NCI-H2227 (cell line): ENCODE data around the gene RNF212B.
"Not testable (repeated sequence)": the region's sequence is repeated elsewhere in the genome, so short reads cannot be mapped to it uniquely, and the experiment has no call there.

Experiments
- DNase-seq: peaks from one replicate; lab custom pipeline; 2025; ENCODE audit not compliant: unreplicated experiment; lab: John Stamatoyannopoulos, UW

RNF212B gene

DNA sequence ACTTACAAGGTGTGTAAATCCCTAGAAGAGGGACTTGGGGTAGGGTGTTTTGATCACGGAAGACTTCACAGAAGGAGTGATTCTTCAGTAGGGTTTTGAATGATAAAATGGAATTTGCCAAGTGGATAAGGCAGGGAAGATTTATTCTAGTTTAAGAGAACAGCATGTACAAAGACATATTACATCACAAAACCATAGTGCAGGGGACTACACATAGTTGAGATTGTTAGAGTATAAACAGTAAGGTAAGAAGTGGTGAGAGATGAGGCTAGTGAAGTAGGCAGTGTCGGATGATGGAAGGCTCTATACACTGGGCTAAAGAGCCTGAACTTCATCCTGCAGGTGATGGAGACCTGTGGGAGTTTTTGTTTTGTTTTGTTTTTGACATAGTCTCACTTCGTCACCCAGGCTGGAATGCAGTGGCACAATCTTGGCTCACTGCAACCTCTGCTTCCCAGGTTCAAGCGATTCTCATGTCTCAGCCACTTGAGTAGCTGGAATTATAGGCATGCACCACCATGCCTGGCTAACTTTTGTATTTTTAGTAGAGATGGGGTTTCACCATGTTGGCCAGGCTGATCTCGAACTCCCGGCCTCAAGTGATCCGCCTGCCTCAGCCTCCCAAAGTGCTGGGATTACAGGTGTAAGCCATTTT, 3.5 kb downstream of the RNF212B start:
- not testable (repeated sequence) for DNase-seq

DNA sequence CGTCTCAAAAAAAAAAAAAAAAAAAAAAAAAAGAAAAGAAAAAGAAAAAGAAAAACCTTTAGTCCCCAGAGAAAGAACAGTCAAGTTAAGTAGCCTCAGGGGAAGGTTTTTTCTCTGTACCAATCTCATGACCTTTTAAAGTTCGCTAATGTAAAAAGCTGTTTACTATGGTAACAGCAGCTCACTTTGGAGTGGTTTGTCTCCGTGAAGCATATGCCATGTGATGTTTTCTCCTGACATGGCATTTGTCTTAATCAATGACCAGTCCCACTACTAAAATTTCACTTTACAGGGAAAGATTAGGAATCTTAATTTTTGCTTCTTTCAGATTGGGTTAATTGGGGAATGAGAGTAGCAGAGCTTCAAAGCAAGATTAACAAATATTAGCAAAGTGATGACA, 4.3 kb downstream of the RNF212B start:
- DNase-seq: no peak

DNA sequence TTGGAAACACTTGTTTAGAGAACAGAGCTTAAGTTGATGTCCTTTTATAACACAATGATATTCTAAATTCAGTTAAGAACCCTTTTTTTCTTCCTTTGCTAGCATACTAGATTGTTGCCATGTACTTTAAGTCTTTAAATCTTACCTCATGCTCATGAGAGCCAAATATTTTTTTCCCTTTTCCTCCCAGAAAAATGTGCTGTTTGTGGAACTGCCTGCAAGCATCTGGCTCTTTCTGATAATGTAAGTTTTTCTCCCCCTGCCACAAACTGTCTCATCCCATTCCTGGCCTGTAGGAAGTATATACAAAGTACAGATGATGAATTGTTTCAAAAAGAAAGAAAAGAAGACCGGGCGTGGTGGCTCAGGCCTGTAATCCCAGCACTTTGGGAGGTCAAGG, 5.3 kb downstream of the RNF212B start:
- DNase-seq: no peak

DNA sequence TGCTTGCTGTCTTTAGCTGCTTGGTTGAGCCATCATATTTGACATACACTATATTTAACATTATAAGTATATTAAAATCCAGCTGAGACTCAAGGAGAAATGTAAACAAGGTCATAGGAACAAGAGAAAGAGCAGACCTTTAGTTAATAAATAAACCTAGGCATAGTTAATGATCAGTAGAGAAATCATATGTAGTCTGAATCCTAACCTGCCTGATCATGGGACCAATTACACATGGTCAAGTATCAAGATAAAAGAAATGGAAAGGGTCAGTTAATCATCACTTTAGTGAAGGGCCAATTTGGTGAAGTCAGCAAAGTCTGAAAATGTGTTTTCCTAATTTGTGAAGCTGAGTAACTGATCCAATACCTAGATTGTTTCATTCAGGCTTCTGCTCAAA, 7.5 kb downstream of the RNF212B start:
- no peak for DNase-seq

DNA sequence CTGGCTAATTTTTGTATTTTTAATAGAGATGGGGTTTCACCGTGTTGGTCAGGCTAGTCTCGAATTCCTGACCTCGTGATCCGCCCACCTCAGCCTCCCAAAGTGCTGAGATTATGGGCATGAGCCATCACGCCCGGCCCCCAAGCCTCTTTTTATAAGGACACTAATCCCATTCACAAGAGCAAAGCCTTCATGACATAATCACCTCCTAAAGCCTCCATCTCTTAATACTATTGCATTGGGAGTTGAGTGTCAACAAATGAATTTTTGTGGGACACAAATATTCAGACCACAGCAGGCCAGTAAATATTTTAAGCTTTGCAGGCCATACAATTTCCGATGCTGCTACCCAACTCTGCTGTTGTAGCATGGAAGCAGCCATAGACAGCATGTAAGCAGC, 10.9 kb downstream of the RNF212B start:
- no peak for DNase-seq

DNA sequence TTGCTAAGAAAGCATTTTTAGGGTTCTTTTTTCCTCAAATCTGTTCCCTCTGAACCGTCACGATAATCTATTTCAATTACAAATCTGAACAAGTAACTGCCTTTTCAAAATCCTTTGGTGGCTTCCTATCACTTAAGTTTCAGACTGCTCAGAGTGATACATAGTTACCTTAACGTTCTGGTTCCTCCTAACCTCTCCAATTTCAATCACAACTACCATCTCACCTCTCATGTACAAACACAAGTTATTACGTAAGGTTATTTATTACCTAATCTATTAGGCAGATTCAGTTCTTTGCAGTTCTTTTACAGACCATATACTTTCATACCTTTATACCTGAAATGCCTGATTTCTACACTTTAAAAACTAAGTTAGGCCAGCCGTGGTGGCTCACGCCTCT, 12.1 kb downstream of the RNF212B start:
- no peak for DNase-seq

DNA sequence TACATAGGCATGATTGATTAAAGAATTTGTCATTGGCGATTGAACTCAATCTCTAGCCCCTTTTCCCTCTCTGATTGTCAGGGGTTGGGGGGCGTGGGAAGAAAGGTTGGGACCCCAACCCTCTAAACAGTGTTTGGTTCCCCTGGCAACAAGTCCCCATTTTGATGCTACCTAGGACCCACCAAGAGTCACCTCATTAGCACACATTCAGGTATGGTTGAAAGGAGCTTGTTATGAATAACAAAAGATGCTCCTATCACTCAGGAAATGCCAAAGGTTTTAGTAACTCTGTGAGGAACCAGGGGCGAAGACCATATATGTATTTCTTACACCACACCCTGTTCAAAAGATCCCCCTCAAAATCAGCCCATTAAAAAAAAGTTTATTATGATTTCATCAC, 14.3 kb downstream of the RNF212B start:
- no peak for DNase-seq

DNA sequence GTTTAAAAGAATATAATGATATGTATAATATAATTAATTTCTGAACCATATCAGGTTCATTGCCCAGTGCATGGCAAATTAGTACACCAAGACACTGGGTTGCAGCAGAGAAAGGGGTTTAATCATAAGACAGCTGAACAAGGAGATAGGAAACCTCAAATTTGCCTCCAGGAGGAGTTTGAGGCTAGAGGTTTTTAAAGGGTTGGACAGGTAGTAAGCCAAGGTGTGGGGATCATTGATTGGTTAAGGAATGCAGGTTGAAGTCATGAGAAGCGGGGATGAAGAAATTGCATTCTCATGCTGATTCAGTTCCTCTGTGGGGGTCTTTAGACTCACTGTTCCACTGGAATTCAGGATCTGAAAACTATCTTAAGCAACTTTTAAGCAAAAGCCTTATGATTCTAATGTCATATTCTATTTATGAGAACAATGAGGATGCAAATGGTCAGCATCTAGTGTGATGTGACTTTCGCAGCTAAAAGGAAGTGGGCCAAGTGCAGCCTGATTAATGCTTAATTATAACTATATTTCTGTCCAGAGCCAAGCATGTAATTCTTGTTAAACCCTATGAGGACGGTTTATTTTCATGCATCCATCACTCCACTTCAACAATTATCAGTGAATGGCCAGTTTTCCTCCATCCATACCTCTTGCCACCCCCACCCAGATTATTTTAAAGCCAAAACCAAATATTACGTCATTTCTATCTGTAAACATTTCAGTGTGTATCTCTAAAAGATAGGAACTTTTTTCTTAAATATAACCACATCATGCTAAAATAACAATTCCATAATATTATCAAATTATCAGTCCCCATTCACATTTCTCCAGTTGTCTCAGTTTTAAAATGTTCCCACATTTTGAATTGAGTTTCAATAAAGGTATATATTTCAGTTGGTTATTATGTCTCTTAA, 14.9 kb downstream of the RNF212B start:
- no peak for DNase-seq

DNA sequence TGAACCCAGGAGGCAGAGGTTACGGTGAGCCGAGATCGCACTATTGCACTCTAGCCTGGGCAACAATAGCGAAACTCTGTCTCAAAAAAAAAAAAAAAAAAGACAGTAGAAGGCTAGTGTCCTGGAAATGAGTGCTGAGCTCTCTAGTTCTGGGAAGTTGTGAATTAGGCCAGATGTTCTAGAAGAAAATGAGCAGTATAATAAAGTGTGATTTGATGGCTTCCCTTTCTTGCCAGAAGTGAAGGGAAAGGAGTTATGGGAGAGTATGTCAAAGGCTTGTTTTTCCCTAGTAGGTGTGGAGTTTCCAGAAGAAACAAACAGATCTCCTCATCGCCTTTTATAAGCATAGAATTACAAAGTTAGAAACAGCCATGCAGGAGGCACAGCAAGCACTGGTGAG, 20.5 kb downstream of the RNF212B start:
- DNase-seq: no peak

DNA sequence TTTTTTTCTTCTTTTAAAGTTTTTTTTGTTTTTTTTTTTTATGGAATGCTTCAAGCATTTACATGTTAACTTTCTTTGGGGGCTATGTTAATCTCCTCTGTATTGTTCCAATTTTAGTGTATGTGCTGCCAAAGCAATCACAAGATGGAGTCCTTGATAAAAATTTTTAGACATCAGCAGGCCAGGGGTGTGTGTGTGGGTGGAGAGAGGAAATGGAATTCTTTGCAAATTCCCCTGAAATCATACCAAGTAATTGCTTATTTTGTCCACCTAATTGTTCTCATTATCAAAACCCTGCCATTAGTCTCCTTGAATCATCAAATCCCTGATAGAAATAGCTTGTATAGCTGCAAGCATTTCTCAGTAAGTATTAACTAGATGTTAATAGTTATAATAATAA, 21.7 kb downstream of the RNF212B start:
- DNase-seq: no peak

DNA sequence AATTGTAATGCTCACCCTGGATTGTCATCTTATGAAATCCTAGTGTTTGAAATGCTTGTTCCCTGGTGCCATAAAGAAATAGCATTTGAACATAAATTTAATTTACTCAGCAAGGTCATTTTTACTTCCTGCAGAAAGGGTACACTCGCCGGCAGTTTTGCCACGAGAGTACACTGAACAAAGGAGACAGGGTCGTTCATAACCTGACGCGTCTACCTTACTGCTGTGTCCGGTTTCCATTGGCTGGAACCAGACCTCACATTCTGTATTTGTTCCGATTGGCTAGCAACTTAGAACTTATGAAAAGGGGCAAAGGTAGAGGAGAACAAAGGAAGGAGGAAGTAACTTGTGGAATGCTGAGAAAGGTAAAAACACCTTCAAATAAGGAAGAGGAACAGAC, 23.1 kb downstream of the RNF212B start:
- DNase-seq: not testable (repeated sequence)

DNA sequence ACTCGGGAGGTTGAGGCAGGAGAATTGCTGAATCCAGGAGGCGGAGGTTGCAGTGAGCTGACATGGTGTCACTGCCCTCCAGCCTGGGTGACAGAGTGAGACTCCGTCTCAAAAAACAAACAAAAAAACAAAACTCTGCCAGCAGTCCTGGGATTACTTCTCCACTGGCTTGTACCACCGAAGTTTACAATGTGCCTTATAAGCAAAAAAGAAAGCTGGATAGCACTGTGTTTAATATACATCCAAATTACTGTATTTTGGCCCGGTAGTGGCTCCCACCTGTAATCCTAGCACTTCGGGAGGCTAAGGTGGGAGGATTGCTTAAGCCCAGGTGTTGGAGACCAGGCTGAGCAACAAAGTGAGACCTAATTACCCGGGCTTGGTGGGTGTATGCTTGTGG, 31.5 kb downstream of the RNF212B start:
- DNase-seq: no peak

DNA sequence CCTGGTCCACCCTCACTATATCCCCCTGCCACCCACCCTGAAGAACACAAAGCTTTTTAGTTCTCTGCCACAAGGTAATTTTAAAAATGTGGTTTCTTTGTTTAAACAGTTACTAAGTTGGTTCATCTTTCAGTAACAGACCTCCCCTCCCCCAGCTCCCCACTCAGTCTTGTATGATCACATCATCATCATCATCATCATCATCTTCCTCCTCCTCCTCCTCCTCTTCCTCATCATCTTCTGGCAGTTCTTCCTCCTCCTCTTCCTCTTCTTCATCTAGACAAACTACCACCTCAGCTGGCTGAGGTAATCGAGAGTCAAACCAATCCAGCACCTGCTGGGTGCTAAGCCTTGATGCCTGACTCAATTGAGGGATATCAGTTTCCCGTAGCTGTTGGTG, 37.7 kb downstream of the RNF212B start:
- DNase-seq: no peak

DNA sequence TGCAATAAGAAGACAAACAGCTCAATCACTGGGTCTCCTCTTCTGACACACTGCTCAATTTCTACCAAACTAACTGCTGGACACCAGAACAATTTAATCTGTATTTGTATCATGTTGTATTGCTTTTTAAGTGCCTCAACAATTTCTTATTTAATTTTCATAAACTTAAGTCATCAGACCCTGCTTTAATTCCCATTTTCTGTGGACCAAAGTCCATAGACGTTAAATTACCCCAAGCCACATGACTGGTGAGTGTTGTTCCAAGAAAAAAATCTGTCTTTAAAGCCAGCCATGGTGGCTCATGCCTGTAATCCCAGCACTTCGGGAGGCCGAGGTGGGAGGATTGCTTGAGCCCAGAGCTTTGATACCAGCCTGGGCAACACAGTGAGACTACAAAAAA, 39.5 kb downstream of the RNF212B start:
- DNase-seq: no peak

DNA sequence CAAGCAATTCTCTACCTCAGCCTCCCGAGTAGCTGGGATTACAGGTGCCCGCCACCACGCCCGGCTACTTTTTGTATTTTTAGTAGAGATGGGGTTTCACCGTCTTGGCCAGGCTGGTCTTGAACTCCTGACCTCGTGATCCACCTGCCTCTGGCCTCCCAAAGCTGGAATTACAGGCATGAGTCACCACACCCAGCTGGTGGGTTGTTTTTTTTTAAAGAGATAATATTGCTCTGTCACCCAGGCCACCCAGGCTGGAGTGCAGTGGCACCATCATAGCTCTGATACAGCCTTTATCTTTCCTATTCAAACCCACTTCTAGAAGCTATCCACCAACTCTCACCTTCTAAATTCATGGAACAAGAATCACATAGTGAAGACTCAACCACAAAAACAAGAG, 40.2 kb downstream of the RNF212B start:
- not testable (repeated sequence) for DNase-seq

DNA sequence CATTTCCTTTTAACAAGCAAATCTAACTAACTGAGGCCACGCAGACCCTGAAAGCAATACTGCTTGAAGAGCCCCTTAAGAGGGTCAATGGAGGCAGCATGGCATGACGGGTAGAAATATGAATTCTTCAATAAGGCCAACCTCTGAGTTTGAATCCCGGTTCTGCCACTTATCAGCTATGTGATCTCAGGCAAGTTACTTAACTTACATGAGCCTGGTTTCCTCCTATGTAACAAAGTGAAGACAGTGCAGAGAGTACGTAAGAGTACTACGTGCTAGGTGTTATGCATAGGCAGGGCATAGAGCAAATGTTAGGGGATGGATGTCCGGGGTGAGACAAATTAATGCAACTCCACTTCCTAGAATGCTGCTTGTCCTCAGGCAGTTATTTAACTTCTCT, 43.5 kb downstream of the RNF212B start:
- no peak for DNase-seq

DNA sequence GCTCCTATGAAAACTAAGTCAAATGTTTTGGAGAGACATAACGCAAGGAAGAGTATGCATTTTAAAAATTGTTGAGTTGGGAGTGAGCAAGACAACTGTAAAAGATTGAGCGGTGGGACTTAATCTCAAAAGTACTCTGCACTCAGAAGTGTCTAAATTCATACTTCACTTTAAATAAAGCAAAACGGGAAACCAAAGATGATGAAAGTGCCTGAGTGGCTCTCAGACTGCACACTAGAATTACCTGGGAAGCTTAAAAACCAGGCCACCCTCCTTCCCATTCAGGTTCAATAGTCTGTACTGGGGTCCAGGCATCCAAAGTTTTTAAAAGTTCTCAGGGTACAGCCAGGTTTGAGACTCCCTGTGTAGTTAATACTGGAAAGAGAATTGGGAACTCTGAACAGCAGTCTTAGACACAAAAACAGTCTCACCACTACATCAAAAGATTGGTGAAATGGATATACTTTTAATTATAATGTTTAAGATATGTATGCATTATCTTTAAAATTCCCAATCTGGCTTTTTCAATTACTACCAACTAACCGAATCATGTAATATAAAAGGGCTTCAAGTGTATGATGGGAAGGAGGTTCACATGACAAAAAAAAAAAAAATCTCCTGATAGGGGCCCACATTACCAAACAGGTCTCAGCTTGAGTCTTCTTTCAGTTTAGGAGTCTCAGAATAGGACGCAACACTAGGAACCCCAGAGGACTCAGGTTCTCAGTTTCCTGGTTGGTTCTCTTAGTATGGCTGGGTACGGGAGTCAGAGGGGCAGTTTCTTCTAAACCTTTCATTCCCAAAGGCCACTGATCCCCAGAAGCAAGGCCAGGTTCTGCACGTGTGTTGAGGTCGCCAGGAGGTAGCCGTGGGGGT, 47.2 kb downstream of the RNF212B start:
- peak; percentile 7 for DNase-seq

DNA sequence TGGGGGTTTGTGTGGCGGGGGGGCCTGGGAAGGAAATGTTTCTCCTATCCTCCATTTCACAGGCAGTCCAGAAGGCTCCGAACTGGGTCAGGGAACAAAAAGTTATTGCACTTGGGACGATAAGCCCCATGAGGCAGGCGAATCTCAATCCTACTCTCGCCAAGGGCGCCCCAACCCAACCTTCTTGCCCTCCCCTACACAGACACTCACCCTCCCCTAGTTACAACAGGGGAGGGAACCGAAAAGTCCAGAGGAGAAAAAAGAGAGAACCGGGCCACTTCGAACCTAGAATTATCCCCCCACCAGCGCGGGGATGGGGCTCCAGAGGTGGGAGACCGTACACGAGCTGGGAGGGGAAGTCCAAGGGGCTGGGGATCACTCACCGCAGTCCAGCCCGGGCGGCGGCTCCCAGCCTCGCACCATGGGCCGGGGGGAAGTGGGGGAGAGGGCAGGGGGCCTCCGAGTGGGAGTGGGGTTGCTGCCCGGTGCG, 47.8 kb downstream of the RNF212B start:
- DNase-seq: no peak

DNA sequence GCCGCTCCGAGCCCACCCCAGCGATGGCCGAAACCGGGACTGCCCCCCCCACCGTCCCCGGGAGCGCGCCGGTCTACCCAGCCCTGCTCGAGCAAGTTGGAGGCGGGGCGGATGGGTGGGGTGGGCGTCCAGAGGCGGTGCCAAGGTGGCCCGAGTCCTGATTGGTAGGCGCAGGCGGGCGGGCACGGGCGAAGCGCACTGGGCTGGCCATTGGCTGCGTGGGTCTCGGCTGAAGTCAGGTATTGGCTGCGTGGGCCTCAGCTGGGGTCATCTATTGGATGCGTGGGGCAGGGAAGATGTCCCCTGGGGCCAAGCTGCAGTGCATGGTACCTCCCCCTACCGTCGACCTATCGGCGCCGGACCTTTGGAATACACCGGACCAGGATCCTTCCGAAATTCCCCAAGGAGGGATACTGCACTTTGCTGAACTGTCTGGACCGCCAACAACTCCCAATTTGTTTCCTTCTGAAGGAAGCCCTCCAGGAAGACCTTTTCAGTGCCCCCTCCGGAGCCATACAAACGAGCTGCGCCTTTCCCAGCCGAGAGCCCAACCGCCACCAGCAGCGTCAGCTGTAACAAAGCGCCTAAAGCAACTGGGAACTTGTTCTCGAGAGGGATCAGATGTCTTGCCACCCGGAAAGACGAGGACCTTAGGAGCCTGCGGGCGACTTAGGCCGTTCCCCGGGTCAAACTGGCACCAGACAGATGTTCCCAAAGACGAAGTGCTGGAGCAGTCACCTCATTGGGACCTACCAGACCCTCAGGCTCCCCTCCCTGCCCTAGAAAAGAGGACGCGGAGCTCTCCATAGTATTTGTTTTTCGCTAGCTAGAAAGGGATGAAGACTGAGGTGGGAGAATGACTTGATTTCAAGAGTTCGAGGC, 48.5 kb downstream of the RNF212B start, which contains the start of gene HOMEZ:
TSS of gene HOMEZ (minus strand) at position 113 of the 882 bp plus-strand sequence. CDS start 180 bp downstream, outside the sequence.
- DNase-seq: peak; percentile 97

DNA sequence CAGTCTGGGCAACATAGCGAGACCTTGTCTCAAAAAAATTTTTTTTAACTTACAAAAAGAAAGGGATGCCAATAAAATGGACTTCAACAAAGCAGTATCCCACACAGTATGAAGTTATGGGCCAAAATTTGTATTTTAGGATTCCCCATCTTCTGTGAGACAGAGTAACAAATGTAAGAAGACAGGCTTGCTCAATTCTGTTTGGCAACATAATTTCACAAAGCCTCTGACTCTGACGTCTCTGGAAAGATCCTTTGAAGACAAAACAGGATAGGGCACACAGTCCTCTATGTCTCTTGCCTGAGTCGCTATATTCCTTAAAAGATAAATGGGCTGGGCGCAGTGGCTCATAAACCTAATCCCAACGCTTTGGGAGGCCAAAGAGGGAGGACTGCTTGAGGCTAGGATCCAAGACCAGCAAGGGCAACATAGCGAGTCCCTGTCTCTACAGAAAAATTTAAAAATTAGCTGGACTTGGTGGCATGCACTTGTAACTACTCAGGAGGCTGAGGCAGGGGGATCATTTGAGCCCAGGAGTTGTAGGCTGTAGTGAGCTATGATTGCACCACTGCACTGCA, 49.3 kb downstream of the RNF212B start:
- no peak for DNase-seq
